Fibroblast of the conjunctiva (primary cell): ENCODE measurements around the gene TNFRSF4.

Experiments
- DNase-seq: peaks from one replicate; pipeline ENCODE4 v3.0.0-alpha.2; 2010; ENCODE audit warnings: low read depth

Gene TNFRSF4

GRCh38 chr1:1245178-1245816 lies 31.3 kb upstream of the TNFRSF4 start:
- no peak for DNase-seq

- DNase-seq: no peak
These were observed 30.3 kb upstream of the TNFRSF4 start for GRCh38 chr1:1244192-1244811.

GRCh38 chr1:1243807-1244191 lies 29.8 kb upstream of the TNFRSF4 start:
- no peak for DNase-seq

GRCh38 chr1:1243266-1243660 lies 29.3 kb upstream of the TNFRSF4 start:
- no peak for DNase-seq

- no peak for DNase-seq
These were observed 28.7 kb upstream of the TNFRSF4 start for GRCh38 chr1:1242461-1243265.

- DNase-seq: no peak
These were observed 27.8 kb upstream of the TNFRSF4 start for GRCh38 chr1:1241588-1242219.

- no peak for DNase-seq
These were observed 27.1 kb upstream of the TNFRSF4 start for GRCh38 chr1:1240822-1241587.

- DNase-seq: no peak
These were observed 26.4 kb upstream of the TNFRSF4 start for GRCh38 chr1:1240348-1240732.

GRCh38 chr1:1239614-1240347 lies 25.8 kb upstream of the TNFRSF4 start:
- no peak for DNase-seq

GRCh38 chr1:1239227-1239613 lies 25.3 kb upstream of the TNFRSF4 start:
- no peak for DNase-seq

GRCh38 chr1:1238702-1239178 lies 24.8 kb upstream of the TNFRSF4 start:
- no peak for DNase-seq

- DNase-seq: no peak
These were observed 24.1 kb upstream of the TNFRSF4 start for GRCh38 chr1:1237874-1238701.

- DNase-seq: no peak
These were observed 23.3 kb upstream of the TNFRSF4 start for GRCh38 chr1:1236945-1237873.

GRCh38 chr1:1236176-1236763 lies 22.3 kb upstream of the TNFRSF4 start:
- DNase-seq: no peak

- no peak for DNase-seq
These were observed 21.2 kb upstream of the TNFRSF4 start for GRCh38 chr1:1235016-1235744.

GRCh38 chr1:1234180-1234808 lies 20.3 kb upstream of the TNFRSF4 start:
- no peak for DNase-seq

- no peak for DNase-seq
These were observed 19.6 kb upstream of the TNFRSF4 start for GRCh38 chr1:1233567-1233892.
